ENCODE measurements around the gene PEX11A.

Gene PEX11A

DNA sequence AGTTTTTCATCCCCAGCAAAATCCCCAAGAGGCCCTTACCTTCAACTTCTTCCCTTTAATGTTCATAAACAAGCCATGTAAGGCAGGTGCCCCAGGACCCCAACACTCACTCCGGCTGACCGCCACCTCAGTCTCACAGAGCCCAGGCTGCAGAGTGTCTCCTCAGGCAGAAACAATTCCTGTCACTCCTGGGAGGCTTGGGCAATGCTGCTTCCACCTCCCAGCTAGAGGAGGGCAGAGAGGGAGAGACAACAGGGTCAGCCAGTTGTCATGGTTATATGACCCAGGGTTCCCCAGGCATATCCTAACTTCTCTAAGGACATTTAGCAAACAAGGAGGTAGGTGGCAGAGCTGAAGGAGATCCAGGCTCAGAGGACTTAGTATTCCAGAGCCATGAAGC, 11.3 kb downstream of the PEX11A start, which contains the start of gene PLIN1:
TSS of gene PLIN1 (minus strand) at position 156 of the 400 bp plus-strand sequence. CDS start 1,878 bp downstream, outside the sequence.
- DNase-seq (ENCODE audit: low read depth): no peak
- no peak within 1 kb of the TSS for H3K4me3 ChIP-seq (ENCODE audit: low read depth, low read length)

DNA sequence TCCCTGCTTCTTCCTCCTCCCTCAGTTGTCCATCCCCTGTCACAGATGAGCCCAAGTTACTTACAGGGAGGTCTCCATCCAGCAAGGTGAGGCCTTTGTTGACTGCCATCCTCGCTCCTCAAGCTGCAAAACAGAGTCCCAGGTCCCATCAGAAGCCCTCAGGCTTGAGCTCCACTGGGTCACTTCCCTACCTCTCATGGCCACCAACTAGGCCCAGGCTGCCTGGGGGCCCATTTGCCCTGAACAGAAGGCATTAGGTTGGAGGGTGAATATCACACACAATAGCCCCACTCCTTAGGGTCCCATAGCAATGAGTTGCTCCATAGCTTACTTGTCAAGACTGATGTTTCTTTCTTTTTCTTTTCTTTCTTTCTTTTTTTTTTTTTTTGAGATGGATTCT, 13.2 kb downstream of the PEX11A start:
- no peak overlapping the region for H3K4me3 ChIP-seq (ENCODE audit: low read depth, low read length)
- no peak for DNase-seq (ENCODE audit: low read depth)

GRCh38 chr15:89675606-89676005, 14.9 kb downstream of the PEX11A start:
- no peak for DNase-seq (ENCODE audit: low read depth)
- no peak overlapping the region for H3K4me3 ChIP-seq (ENCODE audit: low read depth, low read length)

DNA sequence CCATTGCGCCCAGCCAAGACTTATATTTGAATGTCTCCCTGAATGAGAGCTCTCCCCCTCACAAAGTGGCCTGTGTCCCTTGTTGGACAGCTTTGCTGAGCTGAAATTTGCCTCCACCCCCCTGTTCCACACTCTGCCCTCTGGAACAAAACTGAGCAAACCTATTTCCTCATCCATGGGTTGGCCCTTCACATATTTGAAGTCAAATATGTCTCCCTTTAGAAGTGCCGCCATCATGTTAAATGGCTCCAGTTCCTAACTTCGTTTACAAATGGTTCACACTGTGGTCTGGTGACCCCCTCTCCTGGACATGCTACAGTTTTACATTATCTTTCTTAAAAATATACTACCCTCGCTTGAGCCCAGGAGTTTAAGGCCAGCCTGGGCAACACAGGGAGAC, 16.0 kb downstream of the PEX11A start:
- no peak overlapping the region for H3K4me3 ChIP-seq (ENCODE audit: low read depth, low read length)
- DNase-seq (ENCODE audit: low read depth): no peak

DNA sequence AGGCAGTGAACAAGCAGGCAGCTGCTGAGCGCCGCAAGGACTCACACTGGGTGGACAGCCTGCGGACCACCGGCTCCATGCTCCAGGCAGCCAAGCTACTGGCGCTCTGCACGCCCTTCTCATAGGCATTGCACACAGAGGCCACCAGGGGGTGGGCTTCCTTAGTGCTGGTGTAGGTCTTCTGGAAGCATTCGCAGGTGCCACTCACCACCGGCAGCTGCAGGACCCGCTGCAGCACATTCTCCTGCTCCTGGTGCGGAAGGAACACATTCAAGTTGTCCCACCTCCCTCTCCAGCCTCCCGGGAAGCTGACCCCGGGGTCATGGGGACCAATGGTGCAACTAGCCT, 17.4 kb downstream of the PEX11A start:
- H3K4me3 ChIP-seq (ENCODE audit: low read depth, low read length): no peak overlapping the region
- no peak for DNase-seq (ENCODE audit: low read depth)

GRCh38 chr15:89672221-89673164, 18.1 kb downstream of the PEX11A start:
- no peak overlapping the region for H3K4me3 ChIP-seq (ENCODE audit: low read depth, low read length)
- no peak for DNase-seq (ENCODE audit: low read depth)

GRCh38 chr15:89671687-89672086, 18.9 kb downstream of the PEX11A start:
- DNase-seq (ENCODE audit: low read depth): no peak
- H3K4me3 ChIP-seq (ENCODE audit: low read depth, low read length): no peak overlapping the region

GRCh38 chr15:89670971-89671560, 19.5 kb downstream of the PEX11A start:
- no peak for DNase-seq (ENCODE audit: low read depth)
- H3K4me3 ChIP-seq (ENCODE audit: low read depth, low read length): no peak overlapping the region

- no peak overlapping the region for H3K4me3 ChIP-seq (ENCODE audit: low read depth, low read length)
- no peak for DNase-seq (ENCODE audit: low read depth)
Observed at GRCh38 chr15:89669941-89670340, 20.6 kb downstream of the PEX11A start.

DNA sequence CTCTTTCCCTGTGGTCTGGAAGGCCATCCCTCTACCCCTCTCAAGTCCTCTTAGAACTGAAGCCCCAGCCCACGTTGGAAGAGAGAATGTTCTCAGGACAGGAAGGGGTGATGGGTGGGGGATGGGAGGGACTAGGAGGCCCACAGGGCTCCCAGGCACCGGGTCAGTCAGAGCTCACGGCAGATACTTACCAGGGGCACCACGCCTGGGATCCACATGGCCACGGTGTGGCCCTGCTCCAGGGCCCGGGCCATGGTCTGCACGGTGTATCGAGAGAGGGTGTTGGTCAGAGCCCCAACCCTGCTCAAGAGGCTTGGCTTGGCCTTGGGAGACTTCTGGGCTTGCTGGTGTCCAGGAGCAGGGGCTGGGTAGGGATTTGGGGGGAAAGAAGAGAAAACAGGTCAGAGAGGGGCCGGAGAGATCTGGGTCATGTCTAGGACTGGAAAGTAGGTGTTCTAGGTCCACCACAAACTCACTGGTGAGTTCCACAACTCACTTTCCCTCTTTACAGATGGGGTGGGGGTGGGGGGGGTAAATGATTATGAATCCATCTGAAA, 21.2 kb downstream of the PEX11A start:
- DNase-seq (ENCODE audit: low read depth): no peak
- no peak overlapping the region for H3K4me3 ChIP-seq (ENCODE audit: low read depth, low read length)

- DNase-seq (ENCODE audit: low read depth): no peak
- H3K4me3 ChIP-seq (ENCODE audit: low read depth, low read length): no peak overlapping the region
Observed at GRCh38 chr15:89668171-89668570, 22.4 kb downstream of the PEX11A start.

DNA sequence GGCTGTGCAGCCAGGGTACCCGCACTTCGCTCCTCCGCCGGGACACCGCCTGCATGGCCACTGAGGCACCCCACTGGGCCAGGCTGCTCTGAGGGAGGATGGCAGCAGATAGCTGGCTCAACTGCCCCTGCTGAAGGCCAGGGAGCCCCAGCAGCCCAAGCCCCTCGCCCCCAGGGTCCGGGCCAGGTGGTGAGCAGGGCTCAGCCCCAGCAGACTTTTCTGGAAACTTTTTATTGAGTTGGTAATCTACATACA, 22.9 kb downstream of the PEX11A start:
- DNase-seq (ENCODE audit: low read depth): no peak
- H3K4me3 ChIP-seq (ENCODE audit: low read depth, low read length): no peak overlapping the region

GRCh38 chr15:89666858-89667705, 23.5 kb downstream of the PEX11A start:
- no peak for DNase-seq (ENCODE audit: low read depth)
- no peak overlapping the region for H3K4me3 ChIP-seq (ENCODE audit: low read depth, low read length)

DNA sequence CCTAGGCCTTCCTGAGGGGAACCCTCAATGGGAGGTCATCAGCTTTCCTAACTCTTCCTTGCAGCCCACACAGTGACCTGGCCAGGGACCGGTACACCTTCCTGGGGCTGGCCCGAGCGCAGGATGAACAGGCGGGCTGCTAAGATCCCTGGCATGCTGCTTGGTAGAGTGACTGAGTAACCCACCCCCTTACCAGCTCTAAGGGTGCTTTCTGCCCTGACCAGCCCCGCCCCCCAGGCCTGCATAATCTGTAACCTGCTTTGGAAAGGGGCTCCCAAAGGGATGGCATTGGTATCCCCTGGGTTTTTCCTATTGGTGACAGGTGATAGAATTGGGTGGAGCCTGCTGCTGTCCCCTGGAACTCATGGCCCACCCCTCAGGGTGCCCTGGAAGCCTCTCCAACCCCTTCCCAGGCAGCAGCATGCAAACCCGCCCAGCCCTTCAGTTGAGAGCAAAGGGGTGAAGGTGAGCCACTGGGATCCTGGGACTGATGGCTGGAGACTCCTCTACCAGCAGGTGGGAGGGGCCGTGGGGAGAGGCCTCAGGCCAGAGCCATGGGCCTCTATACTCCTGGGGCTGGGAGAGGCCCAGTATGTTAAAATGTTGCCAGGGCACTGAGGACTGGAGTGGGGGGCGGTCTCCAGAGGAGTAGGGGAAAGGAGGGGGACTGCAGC, 24.2 kb downstream of the PEX11A start:
- no peak for DNase-seq (ENCODE audit: low read depth)
- peak overlapping the region; percentile 23 for H3K4me3 ChIP-seq (ENCODE audit: low read depth, low read length)

DNA sequence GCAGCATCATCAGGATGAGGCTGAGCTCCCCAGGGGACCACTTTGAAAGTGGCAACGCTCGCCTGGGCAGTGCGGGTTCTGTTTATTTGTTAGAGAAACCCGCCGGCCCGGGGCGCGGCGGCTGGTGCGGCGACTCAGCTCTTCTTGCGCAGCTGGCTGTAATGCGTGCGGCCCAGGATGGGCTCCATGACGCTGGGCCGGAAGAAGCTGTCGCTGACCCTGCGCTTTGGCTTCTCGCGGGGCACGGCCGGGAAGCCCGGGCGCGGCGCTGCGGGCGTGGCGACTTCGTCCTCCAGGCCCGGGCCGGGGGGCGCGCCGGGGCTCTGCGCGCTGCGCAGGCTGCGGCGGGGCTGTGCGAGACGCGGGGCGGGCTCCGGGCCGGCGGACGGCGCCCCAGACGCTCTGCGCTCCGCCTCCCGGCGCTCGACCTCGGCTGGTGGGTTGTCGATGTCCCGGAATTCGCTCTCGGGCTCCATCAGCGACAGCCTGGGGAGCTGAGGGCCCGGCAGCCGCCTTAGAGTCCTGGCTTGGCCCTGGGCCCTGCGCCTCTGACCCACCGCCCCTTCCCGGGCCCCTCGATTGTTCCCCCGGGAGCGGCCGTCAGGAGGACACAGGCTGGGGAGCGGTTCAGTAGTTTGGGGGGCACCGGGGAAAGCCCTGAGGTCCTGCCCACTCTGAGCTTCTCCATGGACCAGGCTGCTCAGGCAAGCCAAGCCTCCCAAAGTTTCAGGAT, 24.9 kb downstream of the PEX11A start:
- peak overlapping the region; percentile 40 for H3K4me3 ChIP-seq (ENCODE audit: low read depth, low read length)
- no peak for DNase-seq (ENCODE audit: low read depth)

- peak overlapping the region; percentile 40 for H3K4me3 ChIP-seq (ENCODE audit: low read depth, low read length)
- no peak for DNase-seq (ENCODE audit: low read depth)
Observed at GRCh38 chr15:89664441-89665350, 25.9 kb downstream of the PEX11A start.

GRCh38 chr15:89662893-89663626, 27.5 kb downstream of the PEX11A start:
- peak overlapping the region; percentile 30 for H3K4me3 ChIP-seq (ENCODE audit: low read depth, low read length)
- DNase-seq (ENCODE audit: low read depth): peak; percentile 80
